AG04449 (cell line): ENCODE results near the gene SLC26A11.

Experiments used
- CTCF ChIA-PET: fragments of 350-600 bp; formaldehyde crosslinking; extraction: SDS; loops from one replicate; lab custom pipeline; 2021; ENCODE audit warnings: antibody characterized with exemption; lab: Yijun Ruan, JAX
- POLR2A ChIA-PET: fragments of 400-600, 350-600 bp; formaldehyde crosslinking; extraction: SDS; loops from one replicate; lab custom pipeline; 2020; ENCODE audit warnings: antibody characterized with exemption, inconsistent platforms; lab: Yijun Ruan, JAX
- DNase-seq: peaks from one replicate; pipeline ENCODE4 v3.0.0-alpha.2; 2010; ENCODE audit warnings: low read depth, low spot score
- H3K4me3 ChIP-seq: 2 replicates; pipeline ENCODE4 v1.5.1; 2011; ENCODE audit warnings: low read depth, mild to moderate bottlenecking, control low read depth, low read length
- TF ChIP-seq, protein P1 (sequence below): IDR thresholded peaks from one replicate; pipeline ENCODE4 v1.5.1; 2011; ENCODE audit warnings: mild to moderate bottlenecking, moderate library complexity, low read length, control low read depth, inconsistent platforms; ENCODE audit not compliant: insufficient read depth; ENCODE audit errors: missing control alignments

Gene SLC26A11

DNA sequence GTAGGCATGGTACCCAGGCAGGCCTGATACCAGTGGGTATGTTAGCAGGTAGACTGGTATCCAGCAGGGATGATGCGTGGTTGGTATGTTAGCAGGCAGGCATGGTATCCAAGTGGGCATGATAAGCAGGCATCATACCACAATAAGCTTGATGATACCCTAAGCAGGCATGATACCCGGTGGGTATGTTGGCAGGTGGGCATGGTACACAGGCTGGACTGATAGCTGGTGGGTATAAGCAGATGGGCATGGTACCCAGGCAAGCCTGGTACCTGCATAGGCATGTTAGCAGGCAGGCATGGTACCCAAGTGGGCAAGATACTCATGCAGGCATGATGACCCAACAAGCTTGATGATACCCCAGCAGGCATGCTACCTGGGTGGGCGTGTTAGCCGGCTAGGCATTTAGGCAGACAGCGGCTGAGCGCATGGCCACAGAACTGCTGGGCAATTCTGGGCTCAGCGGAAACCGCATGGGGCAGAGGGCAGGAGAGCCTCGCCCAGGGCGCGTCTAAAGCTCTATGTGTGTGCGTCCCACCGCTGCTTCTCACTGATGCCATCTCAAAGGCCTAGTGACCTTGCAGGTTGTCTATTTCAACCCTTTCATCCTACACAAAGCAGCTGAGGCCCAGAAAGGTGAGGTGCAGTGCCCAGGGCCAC, 2.4 kb upstream of the SLC26A11 start:
- H3K4me3 ChIP-seq = no peak overlapping the region
- ChIA-PET POLR2A (interaction anchor here (2.3 kb wide), 1 partner anchor 72 kb away, joined by 8 read pairs; no protein-coding TSS in a partner anchor), CTCF (interaction anchor here (0.7 to 1.0 kb wide), 4 partner anchors 11 to 116 kb away, joined by 3 to 5 read pairs (median 4); partner anchors contain the start of gene GAA)
- TF ChIP-seq, protein P1, sequence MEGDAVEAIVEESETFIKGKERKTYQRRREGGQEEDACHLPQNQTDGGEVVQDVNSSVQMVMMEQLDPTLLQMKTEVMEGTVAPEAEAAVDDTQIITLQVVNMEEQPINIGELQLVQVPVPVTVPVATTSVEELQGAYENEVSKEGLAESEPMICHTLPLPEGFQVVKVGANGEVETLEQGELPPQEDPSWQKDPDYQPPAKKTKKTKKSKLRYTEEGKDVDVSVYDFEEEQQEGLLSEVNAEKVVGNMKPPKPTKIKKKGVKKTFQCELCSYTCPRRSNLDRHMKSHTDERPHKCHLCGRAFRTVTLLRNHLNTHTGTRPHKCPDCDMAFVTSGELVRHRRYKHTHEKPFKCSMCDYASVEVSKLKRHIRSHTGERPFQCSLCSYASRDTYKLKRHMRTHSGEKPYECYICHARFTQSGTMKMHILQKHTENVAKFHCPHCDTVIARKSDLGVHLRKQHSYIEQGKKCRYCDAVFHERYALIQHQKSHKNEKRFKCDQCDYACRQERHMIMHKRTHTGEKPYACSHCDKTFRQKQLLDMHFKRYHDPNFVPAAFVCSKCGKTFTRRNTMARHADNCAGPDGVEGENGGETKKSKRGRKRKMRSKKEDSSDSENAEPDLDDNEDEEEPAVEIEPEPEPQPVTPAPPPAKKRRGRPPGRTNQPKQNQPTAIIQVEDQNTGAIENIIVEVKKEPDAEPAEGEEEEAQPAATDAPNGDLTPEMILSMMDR = no peak
- DNase-seq = no peak

DNA sequence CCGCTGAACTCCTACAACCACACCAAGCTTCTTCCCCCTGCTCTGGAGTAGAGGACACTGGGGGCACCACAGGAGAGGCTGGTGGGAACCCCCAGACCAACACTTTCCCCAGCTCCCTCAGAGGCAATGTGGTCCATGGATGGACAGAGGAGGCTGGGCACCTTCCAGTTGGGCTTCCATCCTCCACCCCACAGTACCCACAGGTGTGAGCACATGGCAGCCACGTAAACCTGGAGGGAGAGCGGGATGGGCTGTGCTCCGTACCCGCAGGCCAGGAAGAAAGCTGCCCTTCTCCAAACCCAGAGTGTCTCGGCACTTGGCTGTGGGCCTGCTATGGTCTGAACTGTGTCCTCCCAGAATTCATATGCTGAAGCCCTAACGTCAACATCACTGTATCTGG, 1.8 kb upstream of the SLC26A11 start:
- ChIA-PET POLR2A (interaction anchor here (2.3 kb wide), 1 partner anchor 73 kb away, joined by 8 read pairs; no protein-coding TSS in a partner anchor), CTCF (interaction anchor here (0.7 to 1.0 kb wide), 4 partner anchors 12 to 117 kb away, joined by 3 to 5 read pairs (median 4); partner anchors contain the start of gene GAA)
- TF ChIP-seq, protein P1 = no peak
- DNase-seq = no peak
- H3K4me3 ChIP-seq = no peak overlapping the region

DNA sequence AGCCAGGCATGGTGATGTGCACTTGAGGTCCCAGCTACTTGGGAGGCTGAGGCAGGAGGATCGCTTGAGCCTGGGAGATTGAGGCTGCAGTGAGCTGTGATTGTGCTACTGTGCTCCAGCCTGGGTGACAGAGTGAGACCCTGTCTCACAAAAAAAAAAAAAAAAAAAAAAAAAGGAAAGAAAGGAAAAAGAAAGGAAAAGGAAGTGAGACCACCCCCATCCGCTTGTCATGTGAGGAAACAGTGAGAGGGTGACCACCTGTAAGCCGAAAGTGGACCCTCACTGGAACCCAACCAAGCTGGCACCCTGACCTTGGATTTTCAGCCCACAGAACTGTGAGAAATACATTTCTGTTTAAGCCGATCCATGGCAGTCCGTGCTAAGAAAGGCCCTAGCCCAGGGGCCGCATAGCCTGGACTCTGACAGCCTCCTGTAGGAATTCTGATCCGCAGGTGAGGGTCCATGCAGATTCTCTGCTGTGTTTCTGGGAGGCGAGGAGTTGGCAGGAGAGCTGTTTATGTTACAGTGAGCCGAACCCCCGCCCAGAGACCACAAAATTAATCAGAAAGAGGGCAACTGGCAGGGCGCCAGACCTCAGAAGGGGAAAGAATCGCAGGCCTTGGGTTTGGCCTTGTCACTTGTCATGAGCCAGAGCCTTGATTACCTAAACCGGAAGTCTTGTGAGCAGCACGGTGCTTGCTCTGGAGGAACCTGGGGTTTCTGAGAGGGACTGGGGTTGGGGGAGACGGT, 1.0 kb upstream of the SLC26A11 start:
- peak; percentile 17 for DNase-seq
- TF ChIP-seq, protein P1 = no peak
- H3K4me3 ChIP-seq = peak overlapping the region; percentile 78
- POLR2A ChIA-PET = interaction anchor here (2.3 kb wide), 1 partner anchor 74 kb away, joined by 8 read pairs; no protein-coding TSS in a partner anchor
- CTCF ChIA-PET = no interaction called here

DNA sequence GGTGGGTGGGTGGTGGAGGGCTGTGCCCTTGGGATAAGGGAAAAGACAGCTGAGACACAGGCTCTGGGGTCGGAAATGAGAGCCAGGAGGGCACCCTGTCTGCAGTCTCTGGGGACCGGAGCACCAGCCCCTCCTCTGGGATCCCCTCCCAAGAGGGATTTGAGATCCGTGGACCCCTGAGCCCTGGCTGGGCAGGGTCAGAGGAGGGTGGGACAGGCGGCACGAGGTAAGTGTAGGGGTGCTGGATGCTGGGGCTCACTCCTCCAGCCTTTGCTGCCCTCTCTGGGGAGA, 519 bp upstream of the SLC26A11 start:
- POLR2A ChIA-PET = interaction anchor here (2.3 kb wide), 1 partner anchor 74 kb away, joined by 8 read pairs; no protein-coding TSS in a partner anchor
- H3K4me3 ChIP-seq = peak overlapping the region; percentile 78
- no peak for DNase-seq
- TF ChIP-seq, protein P1 = no peak
- CTCF ChIA-PET = no interaction called here

DNA sequence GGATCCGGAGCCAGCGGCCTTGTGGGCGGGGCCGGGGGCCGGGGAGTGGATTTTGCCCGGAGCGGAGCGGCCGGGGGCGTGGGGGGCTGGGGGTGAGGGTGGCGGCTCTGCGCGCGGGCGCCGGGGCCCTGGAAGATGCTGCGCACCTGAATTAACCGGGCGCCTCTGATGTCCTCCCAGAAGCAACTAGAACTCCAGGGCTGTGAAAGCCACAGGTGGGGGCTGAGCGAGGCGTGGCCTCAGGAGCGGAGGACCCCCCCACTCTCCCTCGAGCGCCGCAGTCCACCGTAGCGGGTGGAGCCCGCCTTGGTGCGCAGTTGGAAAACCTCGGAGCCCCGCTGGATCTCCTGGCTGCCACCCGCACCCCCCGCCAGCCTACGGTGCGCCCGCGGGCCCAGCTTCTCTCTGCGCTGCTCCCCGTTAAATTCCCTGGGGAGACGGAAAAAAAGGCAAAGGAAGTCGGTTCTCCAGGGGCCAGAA, 549 bp downstream of the SLC26A11 start:
- H3K4me3 ChIP-seq = peak overlapping the region; percentile 78
- TF ChIP-seq, protein P1 = no peak
- POLR2A ChIA-PET = no interaction called here
- CTCF ChIA-PET = no interaction called here
- no peak for DNase-seq

DNA sequence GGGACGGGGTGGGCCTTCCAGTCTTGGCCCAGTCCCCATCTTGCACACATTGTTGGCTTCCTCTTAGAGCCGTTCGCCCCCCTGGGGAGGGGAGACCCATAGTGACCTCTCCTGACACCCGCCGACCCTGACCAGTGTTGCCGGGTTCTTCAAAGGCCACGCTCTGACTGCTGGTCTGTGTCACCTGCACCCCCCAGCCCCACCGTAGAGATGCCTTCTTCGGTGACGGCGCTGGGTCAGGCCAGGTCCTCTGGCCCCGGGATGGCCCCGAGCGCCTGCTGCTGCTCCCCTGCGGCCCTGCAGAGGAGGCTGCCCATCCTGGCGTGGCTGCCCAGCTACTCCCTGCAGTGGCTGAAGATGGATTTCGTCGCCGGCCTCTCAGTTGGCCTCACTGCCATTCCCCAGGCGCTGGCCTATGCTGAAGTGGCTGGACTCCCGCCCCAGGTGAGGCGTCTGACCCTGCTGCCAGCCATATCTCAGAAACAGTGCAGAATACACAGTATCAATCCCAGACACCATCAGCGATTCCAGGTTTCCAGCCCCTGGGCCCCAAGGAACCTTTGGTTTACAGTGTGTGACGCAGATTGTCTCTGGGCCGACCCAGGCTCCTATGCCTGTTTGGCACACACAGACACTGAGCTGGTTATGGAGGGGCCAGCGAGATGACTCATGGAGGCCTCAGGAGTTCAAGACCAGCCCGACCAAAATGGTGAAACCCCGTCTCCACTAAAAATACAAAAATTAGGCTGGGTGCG, 1.3 kb downstream of the SLC26A11 start:
- H3K4me3 ChIP-seq = peak overlapping the region; percentile 78
- DNase-seq = no peak
- CTCF ChIA-PET = interaction anchor here (0.9 kb wide), 1 partner anchor 25 kb away, joined by 3 read pairs; no protein-coding TSS in a partner anchor
- TF ChIP-seq, protein P1 = no peak
- POLR2A ChIA-PET = no interaction called here
